GM12878 (cell line): ENCODE measurements around the gene TEX54. TPM values are rescaled to one million over a fixed set of nuclear protein-coding genes. Genes with fewer than 3 reads are reported as not detected.

Source experiments
- ATF7 ChIP-seq: fragments of 450-650 bp; IDR thresholded peaks from 2 replicates; pipeline ENCODE4 v1.6.1; 2016; ENCODE audit warnings: low read depth, mild to moderate bottlenecking
- BRCA1 ChIP-seq: IDR thresholded peaks from 2 replicates; pipeline ENCODE4 v1.6.1; 2011; ENCODE audit warnings: low read depth, low read length, improper control_type of control experiment
- CBX5 ChIP-seq: sonication (generic); IDR thresholded peaks from 2 replicates; pipeline ENCODE4 v1.6.1; 2016; ENCODE audit warnings: low read depth, moderate library complexity, mild to moderate bottlenecking, inconsistent platforms
- EED ChIP-seq: sonication (generic); IDR thresholded peaks from 2 replicates; pipeline ENCODE4 v1.6.1; 2016; ENCODE audit warnings: antibody characterized with exemption, low read depth
- FOS ChIP-seq: IDR thresholded peaks from 3 replicates; pipeline ENCODE4 v1.6.1; 2011; ENCODE audit warnings: borderline replicate concordance; ENCODE audit not compliant: insufficient read length; ENCODE audit errors: extremely low read depth
- HDAC2 ChIP-seq: fragments of 200-600 bp; sonication (generic); IDR thresholded peaks from 2 replicates; pipeline ENCODE4 v1.6.1; 2017
- JUNB ChIP-seq: IDR thresholded peaks from 2 replicates; pipeline ENCODE4 v1.6.1; 2016; ENCODE audit warnings: antibody characterized with exemption, mild to moderate bottlenecking
- KAT2A ChIP-seq: conservative IDR thresholded peaks from 2 replicates; pipeline ENCODE4 v1.6.1; 2011; ENCODE audit warnings: low read depth, low read length; ENCODE audit not compliant: control insufficient read depth
- PML ChIP-seq: IDR thresholded peaks from 2 replicates; pipeline ENCODE4 v1.6.1; 2012; ENCODE audit warnings: low read length, inconsistent platforms
- POLR2AphosphoS5 ChIP-seq: IDR thresholded peaks from 2 replicates; pipeline ENCODE4 v1.6.1; 2011; ENCODE audit warnings: mild to moderate bottlenecking, low read length, inconsistent platforms
- RB1 ChIP-seq: fragments of 450-650 bp; formaldehyde crosslinking; IDR thresholded peaks from 2 replicates; pipeline ENCODE4 v1.6.1; 2017; ENCODE audit warnings: mild to moderate bottlenecking, borderline replicate concordance
- SMARCA5 ChIP-seq: fragments of 450-650 bp; IDR thresholded peaks from 2 replicates; pipeline ENCODE4 v1.6.1; 2017; ENCODE audit warnings: mild to moderate bottlenecking
- SMC3 ChIP-seq: IDR thresholded peaks from 2 replicates; pipeline ENCODE4 v1.6.1; 2011; ENCODE audit warnings: low read length, improper control_type of control experiment, borderline replicate concordance
- SRF ChIP-seq, 2 experiments: IDR thresholded peaks; 2 replicates each; pipeline ENCODE4 v1.6.1; 2011; ENCODE audit warnings: low read depth in 2 of 2, low read length in 2 of 2, mild to moderate bottlenecking in 1 of 2, moderate library complexity in 1 of 2
- TBL1XR1 ChIP-seq: IDR thresholded peaks from 2 replicates; pipeline ENCODE4 v1.6.1; 2012; ENCODE audit warnings: low read depth, low read length, improper control_type of control experiment
- ZNF274 ChIP-seq: IDR thresholded peaks from one replicate; pipeline ENCODE4 v1.8.0; 2011; ENCODE audit not compliant: insufficient read length, insufficient read depth
- ZNF687 ChIP-seq: fragments of 450-650 bp; IDR thresholded peaks from 2 replicates; pipeline ENCODE4 v1.6.1; 2017; ENCODE audit warnings: mild to moderate bottlenecking, moderate library complexity
- polyA plus RNA-seq, 11 experiments: library from polyadenylated mRNA; depleted of rRNA in 4 of 11; unstranded in 6 of 11; stranded (reverse) in 5 of 11; fragments of >200 nt; fragmentation: Nextera tagmentation in 4 of 11; fragmentation: Illumina TruSeq in 1 of 11; extraction: Ambion mirVana in 4 of 11; extraction: Trizol in 1 of 11; gene quantifications; 1 replicate in 1 of 11; 2 replicates in 10 of 11; pipeline versions ENCODE4 v1.2.1 to v1.2.3, GENCODE V29; 2011 to 2016; ENCODE audit warnings: inconsistent platforms in 2 of 11, missing spikeins in 2 of 11, low read depth in 1 of 11
- total RNA-seq, 4 experiments: library from RNA; depleted of rRNA in 3 of 4; stranded (reverse); fragments of >200 nt in 3 of 4; fragmentation: Illumina TruSeq in 1 of 4; extraction: Trizol in 1 of 4; gene quantifications; 2 replicates each; pipeline versions ENCODE4 v1.2.1 to v1.2.3, GENCODE V29; 2013 to 2021
- TF ChIP-seq, protein P1 (sequence below): fragments of 450-650 bp; IDR thresholded peaks from 2 replicates; pipeline ENCODE4 v1.6.1; 2016; ENCODE audit warnings: mild to moderate bottlenecking
- TF ChIP-seq, protein P2 (sequence below): fragments of 450-650 bp; IDR thresholded peaks from 2 replicates; pipeline ENCODE4 v1.6.1; 2017; ENCODE audit warnings: low read depth, mild to moderate bottlenecking, moderate library complexity
- TF ChIP-seq, protein P3 (sequence below): fragments of 450-650 bp; IDR thresholded peaks from 2 replicates; pipeline ENCODE4 v1.6.1; 2016; ENCODE audit warnings: mild to moderate bottlenecking, moderate library complexity, borderline replicate concordance

The TEX54 gene
- total and polyA plus RNA-seq, 10 of the 15 experiments (the other 5 are each of a cell fraction or from before 2014, with no cell fraction given): 0.38 to 0.68 (median 0.51) TPM; not detected in 7

GRCh38 chr11:62791501-62792201, 41.0 kb downstream of the TEX54 start, which contains the start of gene TMEM223 (continued):
- TF ChIP-seq, protein P1, sequence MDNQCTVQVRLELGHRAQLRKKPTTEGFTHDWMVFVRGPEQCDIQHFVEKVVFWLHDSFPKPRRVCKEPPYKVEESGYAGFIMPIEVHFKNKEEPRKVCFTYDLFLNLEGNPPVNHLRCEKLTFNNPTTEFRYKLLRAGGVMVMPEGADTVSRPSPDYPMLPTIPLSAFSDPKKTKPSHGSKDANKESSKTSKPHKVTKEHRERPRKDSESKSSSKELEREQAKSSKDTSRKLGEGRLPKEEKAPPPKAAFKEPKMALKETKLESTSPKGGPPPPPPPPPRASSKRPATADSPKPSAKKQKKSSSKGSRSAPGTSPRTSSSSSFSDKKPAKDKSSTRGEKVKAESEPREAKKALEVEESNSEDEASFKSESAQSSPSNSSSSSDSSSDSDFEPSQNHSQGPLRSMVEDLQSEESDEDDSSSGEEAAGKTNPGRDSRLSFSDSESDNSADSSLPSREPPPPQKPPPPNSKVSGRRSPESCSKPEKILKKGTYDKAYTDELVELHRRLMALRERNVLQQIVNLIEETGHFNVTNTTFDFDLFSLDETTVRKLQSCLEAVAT: 0 out of 2 replicates have a peak, but pooled peaks have one; percentile 7
- TF ChIP-seq TBL1XR1: no peak
- TF ChIP-seq, protein P2, sequence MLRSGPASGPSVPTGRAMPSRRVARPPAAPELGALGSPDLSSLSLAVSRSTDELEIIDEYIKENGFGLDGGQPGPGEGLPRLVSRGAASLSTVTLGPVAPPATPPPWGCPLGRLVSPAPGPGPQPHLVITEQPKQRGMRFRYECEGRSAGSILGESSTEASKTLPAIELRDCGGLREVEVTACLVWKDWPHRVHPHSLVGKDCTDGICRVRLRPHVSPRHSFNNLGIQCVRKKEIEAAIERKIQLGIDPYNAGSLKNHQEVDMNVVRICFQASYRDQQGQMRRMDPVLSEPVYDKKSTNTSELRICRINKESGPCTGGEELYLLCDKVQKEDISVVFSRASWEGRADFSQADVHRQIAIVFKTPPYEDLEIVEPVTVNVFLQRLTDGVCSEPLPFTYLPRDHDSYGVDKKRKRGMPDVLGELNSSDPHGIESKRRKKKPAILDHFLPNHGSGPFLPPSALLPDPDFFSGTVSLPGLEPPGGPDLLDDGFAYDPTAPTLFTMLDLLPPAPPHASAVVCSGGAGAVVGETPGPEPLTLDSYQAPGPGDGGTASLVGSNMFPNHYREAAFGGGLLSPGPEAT: peak; percentile 83
- TF ChIP-seq, protein P3, sequence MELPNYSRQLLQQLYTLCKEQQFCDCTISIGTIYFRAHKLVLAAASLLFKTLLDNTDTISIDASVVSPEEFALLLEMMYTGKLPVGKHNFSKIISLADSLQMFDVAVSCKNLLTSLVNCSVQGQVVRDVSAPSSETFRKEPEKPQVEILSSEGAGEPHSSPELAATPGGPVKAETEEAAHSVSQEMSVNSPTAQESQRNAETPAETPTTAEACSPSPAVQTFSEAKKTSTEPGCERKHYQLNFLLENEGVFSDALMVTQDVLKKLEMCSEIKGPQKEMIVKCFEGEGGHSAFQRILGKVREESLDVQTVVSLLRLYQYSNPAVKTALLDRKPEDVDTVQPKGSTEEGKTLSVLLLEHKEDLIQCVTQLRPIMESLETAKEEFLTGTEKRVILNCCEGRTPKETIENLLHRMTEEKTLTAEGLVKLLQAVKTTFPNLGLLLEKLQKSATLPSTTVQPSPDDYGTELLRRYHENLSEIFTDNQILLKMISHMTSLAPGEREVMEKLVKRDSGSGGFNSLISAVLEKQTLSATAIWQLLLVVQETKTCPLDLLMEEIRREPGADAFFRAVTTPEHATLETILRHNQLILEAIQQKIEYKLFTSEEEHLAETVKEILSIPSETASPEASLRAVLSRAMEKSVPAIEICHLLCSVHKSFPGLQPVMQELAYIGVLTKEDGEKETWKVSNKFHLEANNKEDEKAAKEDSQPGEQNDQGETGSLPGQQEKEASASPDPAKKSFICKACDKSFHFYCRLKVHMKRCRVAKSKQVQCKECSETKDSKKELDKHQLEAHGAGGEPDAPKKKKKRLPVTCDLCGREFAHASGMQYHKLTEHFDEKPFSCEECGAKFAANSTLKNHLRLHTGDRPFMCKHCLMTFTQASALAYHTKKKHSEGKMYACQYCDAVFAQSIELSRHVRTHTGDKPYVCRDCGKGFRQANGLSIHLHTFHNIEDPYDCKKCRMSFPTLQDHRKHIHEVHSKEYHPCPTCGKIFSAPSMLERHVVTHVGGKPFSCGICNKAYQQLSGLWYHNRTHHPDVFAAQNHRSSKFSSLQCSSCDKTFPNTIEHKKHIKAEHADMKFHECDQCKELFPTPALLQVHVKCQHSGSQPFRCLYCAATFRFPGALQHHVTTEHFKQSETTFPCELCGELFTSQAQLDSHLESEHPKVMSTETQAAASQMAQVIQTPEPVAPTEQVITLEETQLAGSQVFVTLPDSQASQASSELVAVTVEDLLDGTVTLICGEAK: peak; percentile 80
- peak; percentile 46; the same call in 1 of the 2 replicates for TF ChIP-seq SMARCA5
- TF ChIP-seq SMC3: no peak
- TF ChIP-seq PML: peak; percentile 85
- peak; percentile 82 for TF ChIP-seq ZNF687
- TF ChIP-seq ZNF274: no peak
- TF ChIP-seq JUNB: no peak
- TF ChIP-seq RB1: 0 out of 2 replicates have a peak, but pooled peaks have one; percentile 23
- TF ChIP-seq CBX5: no peak
- TF ChIP-seq SRF (IDR thresholded peaks at IDR 0.05; ENCODE audit: low read depth in 2 of 2, low read length in 2 of 2): peak in 1 of 2 experiments; percentile 43; a peak in 1 of 4 replicates
- no peak for TF ChIP-seq KAT2A
- TF ChIP-seq FOS: no peak
- TF ChIP-seq POLR2AphosphoS5: peak; percentile 95
- no peak for TF ChIP-seq BRCA1
- TF ChIP-seq EED: 0 out of 2 replicates have a peak, but pooled peaks have one; percentile 12
- no peak for TF ChIP-seq HDAC2
- TF ChIP-seq ATF7: no peak
